HG03457 (cell line): ENCODE data around the gene RPAP3.

Experiments used
- ATAC-seq: cut with Tn5 transposase; IDR thresholded peaks from one replicate; pipeline ENCODE4 v1.9.1; 2021; ENCODE audit warnings: moderate number of reproducible peaks; ENCODE audit not compliant: unreplicated experiment

Gene RPAP3

GRCh38 chr12:47722136-47722834 lies 16.5 kb upstream of the RPAP3 start:
- ATAC-seq, result no peak

DNA sequence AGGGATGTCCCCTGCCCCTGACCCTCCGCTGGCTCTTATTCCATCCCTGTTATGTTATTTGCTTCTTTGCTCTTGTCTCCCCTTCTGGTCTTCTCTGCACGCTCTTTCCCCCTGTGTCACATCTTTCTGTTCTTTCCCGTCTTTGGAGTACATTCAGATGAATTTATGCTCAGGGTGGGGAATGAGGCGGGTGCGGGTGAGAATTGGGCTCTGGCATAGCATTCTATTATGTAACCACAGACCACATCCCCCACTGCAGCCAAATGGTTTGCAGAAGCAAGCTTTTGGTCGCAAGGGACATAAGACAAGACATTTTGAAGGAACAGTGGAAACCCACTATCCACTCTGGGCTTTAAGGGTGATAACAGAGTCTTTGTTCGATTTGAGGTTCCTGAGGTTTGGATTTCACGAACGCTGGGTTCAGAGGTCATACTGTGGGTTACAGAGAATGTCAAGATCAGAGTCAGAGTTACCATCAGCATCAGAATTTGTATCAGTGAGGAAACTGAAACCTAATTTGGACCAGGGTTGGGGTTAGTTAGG lies 15.7 kb upstream of the RPAP3 start:
- no peak for ATAC-seq

DNA sequence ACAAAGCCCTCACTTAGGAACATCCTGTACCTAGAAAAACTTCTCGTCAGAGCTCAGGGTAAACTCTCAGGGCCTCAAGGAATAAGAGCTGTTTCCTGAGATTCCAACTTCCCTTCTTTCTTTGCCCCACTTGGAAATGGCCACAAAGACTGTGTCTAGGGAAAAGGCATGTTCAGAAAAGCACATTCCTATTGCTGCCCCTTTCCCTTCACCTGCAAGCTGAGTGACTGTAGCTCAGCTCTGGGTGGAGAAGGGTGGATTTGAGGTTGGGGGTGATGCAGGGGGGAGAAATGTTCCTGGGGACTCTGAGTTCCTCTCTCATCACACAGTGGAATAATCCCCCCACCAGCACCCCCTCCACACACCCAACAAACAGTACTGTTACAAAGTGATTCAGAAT lies 12.7 kb upstream of the RPAP3 start:
- ATAC-seq, result no peak

DNA sequence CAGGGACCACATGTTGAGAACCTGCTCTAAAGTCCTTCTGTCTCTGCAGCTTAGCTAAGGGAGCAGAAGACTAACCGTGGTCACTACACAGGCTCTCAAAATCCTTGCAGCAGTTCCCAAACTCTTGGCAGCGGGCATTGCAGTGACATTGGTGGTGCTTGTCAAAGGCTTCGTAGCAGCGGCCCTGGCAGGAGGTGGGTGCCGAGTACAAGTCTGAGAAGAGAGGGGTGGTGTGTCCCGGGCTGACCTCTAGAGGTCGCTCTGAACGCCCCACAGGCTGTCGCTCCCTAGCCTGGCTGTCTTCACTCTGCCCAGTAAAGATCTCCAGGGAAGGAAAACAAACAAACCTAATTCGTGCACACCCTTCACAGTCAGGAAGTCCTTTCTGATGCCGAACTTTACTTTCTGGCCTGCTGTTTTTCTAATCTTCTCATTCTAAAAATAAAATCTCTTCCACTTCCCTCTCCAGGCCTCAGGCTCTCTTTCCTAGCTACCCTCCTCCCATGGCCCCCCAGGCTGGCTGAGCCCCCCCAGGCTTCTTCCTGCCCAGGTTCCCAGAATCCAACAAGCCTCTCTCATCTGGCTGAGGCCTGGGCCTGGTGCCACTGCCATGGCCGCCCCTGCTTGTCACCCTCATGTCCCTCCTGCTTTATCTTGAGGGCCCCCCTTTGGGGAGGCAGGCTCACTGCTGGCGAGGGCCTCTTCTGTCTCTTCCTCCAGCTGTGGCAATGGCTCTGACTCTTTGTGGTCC lies 11.8 kb upstream of the RPAP3 start:
- ATAC-seq, result no peak

DNA sequence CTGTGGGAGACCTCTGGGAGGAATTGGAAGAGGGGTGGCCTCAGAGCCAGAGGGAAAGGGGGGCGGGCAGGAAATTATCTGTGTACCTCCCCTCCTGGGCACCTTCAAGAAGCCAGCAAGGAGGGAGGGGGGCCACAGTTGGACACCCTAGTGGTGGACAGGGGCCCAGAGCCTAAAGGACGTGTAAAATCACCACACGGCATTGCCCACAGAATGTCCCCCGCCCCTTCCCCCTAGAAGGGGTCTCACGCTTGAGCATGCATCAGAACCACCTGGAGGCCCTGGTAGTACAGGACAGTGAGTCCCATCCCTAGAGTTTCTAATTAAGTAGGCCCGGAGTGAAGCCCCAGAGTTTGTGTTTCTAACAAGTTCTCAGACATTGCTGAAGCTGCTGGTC lies 11.2 kb upstream of the RPAP3 start:
- ATAC-seq, result no peak

- no peak for ATAC-seq
These were observed 10.2 kb upstream of the RPAP3 start for GRCh38 chr12:47715877-47716548.

- no peak for ATAC-seq
These were observed 9.6 kb upstream of the RPAP3 start for GRCh38 chr12:47715393-47715876.

- ATAC-seq, result no peak
These were observed 9.1 kb upstream of the RPAP3 start for GRCh38 chr12:47714826-47715386.

DNA sequence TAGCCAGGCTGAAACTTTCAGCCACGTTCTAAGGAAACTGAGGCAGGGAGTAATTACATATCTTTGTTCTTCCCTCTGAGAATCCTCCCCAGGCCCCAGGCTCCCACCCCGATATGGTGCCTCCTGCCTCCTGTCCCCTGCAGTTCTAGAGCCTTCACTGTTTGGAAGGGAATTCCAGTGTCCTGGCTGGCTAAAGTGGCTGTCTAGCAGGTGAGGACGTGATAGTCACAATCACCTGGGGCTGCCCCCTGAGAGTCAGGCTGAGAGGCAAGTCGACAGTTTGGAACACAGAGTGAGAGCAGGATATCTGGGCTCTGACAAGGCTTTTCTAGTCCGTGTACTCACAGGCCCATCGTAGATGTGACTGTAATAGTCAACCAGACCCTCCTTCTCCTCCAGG lies 6.3 kb upstream of the RPAP3 start:
- ATAC-seq, result no peak

DNA sequence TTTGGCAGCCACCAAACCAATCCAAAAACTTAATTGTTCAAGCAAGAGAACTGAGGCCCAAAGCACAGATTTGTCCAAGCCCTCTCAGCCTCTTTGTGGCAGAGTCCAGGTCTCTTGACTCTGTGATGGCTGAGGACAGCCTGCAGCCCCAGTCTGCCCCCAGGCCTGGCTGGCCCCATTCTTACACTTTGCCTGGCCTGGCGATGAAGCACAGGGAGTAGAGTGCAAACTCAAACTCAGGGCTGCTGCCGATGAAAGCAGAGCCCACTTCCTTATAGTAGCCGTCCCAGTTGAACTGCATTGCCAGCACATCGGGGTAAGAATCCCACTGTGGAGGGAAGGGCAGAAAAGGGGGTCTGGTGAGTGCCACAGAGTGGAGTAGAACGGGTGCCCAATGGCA lies 5.6 kb upstream of the RPAP3 start:
- ATAC-seq, result no peak

DNA sequence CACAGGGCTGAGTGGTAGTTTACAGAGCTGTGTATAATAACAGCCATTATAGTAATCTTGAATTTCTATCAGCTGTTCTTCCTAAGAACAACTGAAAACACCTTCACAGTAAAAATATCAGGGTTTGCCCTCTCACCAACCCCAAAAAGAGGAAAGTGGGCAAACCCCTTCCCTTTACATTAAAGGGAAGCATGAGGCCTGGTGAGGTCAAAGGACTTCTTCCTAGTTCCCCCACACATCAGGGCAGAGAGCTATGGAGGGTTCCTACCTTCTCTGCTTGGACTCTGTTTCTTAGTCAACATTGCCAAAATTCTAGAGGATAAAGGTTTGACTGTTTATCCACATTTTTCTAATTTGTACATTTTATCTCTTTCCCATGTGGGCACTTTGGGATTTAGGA lies 4.4 kb upstream of the RPAP3 start:
- ATAC-seq, result no peak

DNA sequence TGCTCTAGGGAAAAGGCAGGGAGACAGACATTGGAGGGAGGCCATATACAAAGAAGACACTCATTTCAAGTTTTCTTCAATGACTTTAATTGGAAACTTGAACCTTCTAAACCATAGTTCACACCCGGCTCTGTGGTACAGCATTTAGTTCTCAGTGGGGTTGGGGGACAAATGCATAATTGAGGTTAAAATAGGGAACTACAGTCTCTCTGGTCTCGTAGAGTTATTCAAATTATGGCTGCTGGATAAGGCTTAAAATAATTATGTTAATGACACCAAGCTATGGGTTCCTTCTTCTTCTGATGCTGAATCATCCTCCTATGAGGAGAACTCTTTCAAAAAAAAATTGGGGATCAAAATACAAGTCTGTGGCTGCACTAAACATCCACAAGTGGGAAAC lies 3.8 kb upstream of the RPAP3 start:
- ATAC-seq, result no peak

- no peak for ATAC-seq
These were observed 3.4 kb upstream of the RPAP3 start for GRCh38 chr12:47709237-47709636.

- ATAC-seq, result no peak
These were observed 2.2 kb upstream of the RPAP3 start for GRCh38 chr12:47707905-47708543.

DNA sequence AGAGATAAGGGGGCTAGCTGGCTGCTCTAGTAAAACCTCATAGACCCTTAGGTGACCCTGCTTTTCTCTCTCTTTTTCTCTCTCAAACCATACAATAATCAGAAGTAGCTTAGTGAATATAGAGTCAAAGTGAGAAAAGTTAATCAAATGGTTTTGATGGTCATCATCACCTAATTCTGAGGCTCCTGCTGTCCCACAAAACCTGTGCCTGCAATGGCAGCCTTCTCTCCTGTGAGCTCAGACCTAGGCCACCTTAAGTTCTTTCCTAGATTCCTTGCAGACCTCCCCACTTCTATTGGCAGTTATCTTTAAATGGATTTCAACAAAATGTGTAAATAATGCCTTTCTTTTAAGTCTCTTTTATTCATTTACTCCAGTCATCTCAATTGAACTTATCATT lies 1.5 kb upstream of the RPAP3 start:
- ATAC-seq, result no peak

DNA sequence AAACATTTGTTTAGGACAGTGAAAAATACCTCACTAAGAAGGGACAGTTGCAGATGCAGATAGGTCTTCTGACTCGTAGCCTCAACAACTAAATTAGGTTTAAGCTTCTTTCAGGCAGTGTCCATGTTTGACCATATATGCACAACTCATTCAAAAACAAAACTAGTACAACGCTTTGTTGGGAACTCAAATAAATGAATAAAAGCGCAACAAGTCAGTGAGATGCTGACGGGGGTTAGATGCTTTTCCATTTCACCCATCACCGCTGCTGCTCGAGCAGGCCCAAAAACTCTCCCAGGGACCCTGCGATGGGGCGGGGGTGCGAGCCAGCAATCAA lies 633 bp downstream of the RPAP3 start:
- no peak for ATAC-seq

- no peak for ATAC-seq
These were observed 1.1 kb downstream of the RPAP3 start for GRCh38 chr12:47704719-47705118.

GRCh38 chr12:47700263-47700662 lies 5.6 kb downstream of the RPAP3 start:
- ATAC-seq, result no peak

DNA sequence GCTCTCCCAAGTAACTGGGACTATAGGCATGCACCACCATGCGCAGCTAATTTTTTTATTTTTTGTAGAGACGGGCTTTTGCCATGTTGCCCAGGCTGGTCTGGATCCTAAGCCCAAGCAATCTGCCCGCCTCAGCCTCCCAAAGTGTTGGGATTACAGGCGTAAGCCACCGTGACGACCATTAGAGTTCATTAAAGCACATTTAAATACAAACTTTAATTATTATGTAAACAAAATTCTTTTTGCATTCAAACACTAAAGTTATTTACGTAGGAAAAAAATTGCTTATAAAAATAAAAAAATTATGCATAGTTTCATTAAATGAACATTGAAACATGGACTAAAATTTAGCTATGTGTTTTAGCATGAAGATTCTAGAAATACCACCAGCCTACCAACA lies 7.2 kb downstream of the RPAP3 start:
- no peak for ATAC-seq

DNA sequence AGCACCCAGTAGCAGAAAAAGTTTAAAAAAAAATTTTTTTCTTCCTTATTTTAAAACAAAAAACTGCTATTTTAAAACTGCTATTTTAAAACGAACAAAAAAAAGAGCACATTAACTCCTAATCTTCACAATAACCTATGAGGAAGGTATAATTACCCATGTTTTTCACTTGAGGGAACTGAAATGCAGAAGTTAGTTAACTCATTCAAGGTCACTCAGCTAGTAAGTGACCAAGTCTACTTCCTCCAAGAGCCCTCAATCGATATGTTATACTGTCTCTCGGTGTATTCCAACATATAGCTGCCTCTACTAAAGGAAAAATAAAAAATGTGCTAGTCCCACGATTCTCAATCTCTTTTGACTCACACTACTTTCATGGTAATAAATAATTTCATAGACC lies 7.8 kb downstream of the RPAP3 start:
- ATAC-seq, result no peak

DNA sequence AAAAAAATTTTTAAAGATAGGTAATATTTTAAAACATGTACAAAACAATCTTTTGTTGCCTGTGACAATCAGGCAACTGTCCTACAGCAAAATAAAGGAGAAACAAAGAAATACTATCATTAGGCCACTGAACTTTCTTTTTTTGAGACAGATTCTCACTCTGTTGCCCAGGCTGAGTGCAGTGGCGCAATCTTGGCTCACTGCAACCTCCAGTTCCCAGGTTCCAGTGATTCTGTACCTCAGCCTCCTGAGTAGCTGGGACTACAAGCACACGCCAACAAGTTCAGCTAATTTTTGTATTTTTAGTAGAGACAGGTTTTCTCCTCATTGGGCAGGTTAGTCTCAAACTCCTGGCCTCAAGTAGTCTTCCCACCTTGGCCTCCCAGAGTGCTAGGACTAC lies 16.6 kb downstream of the RPAP3 start:
- ATAC-seq, result no peak
